OCI-LY7 (cell line): ENCODE measurements around the gene KDELR1. TPM values are rescaled to one million over a fixed set of nuclear protein-coding genes. Genes with fewer than 3 reads are reported as not detected.

Source experiments
- BruUV-seq: library from RNA; stranded (reverse); fragments of 400-500 nt; replicated peaks from 2 replicates; lab custom pipeline; 2021; lab: Mats Ljungman, UMichigan
- CTCF ChIA-PET: fragments of 300-600 bp; sonication (Branson Sonifier 250); formaldehyde crosslinking; loops from one replicate; lab custom pipeline; 2022; ENCODE audit warnings: antibody characterized with exemption; ENCODE audit not compliant: unreplicated experiment; lab: Charles Lee
- POLR2A ChIA-PET: fragments of 300-600 bp; sonication (Branson Sonifier 250); formaldehyde crosslinking; loops from one replicate; lab custom pipeline; 2022; ENCODE audit warnings: antibody characterized with exemption; lab: Charles Lee
- DNase-seq: peaks from one replicate; pipeline ENCODE4 v3.0.0-alpha.2; 2015; ENCODE audit warnings: low spot score
- H2AFZ ChIP-seq: fragments of 200-600 bp; sonication (generic), shearing (Covaris generic); 2 replicates; pipeline ENCODE4 v1.6.1; 2014; ENCODE audit warnings: mild to moderate bottlenecking, antibody characterized with exemption, low read length, moderate library complexity
- H3K27ac ChIP-seq: fragments of 200-600 bp; sonication (generic); 2 replicates; pipeline ENCODE4 v1.5.1; 2014; ENCODE audit warnings: mixed run types, low read depth, mild to moderate bottlenecking, moderate library complexity, low read length, inconsistent platforms; ENCODE audit not compliant: poor library complexity, severe bottlenecking
- H3K36me3 ChIP-seq: fragments of 200-600 bp; sonication (generic); 2 replicates; pipeline ENCODE4 v1.6.1; 2014; ENCODE audit warnings: mild to moderate bottlenecking, antibody characterized with exemption, low read length, moderate library complexity, mixed read lengths; ENCODE audit not compliant: insufficient read depth
- H3K4me1 ChIP-seq: fragments of 200-600 bp; sonication (generic); 2 replicates; pipeline ENCODE4 v1.5.1; 2014; ENCODE audit warnings: mild to moderate bottlenecking, low read length; ENCODE audit not compliant: insufficient read depth, poor library complexity, severe bottlenecking
- H3K4me2 ChIP-seq: fragments of 200-600 bp; sonication (generic); 2 replicates; pipeline ENCODE4 v1.6.1; 2014; ENCODE audit warnings: mild to moderate bottlenecking, low read length
- H3K4me3 ChIP-seq: fragments of 200-600 bp; sonication (generic); 2 replicates; pipeline ENCODE4 v1.5.1; 2014; ENCODE audit warnings: mild to moderate bottlenecking, low read depth, low read length; ENCODE audit not compliant: poor library complexity, severe bottlenecking
- H3K79me2 ChIP-seq: fragments of 200-600 bp; sonication (generic); 2 replicates; pipeline ENCODE4 v1.6.1; 2016; ENCODE audit warnings: low read depth, mild to moderate bottlenecking, low read length, moderate library complexity, mixed read lengths; ENCODE audit not compliant: insufficient read depth
- H3K9me2 ChIP-seq: fragments of 200-600 bp; sonication (generic); 2 replicates; pipeline ENCODE4 v1.6.1; 2016; ENCODE audit warnings: mild to moderate bottlenecking, low read length, mixed read lengths; ENCODE audit not compliant: insufficient read depth
- H3K9me3 ChIP-seq: fragments of 200-600 bp; sonication (generic); 2 replicates; pipeline ENCODE4 v1.6.1; 2014; ENCODE audit warnings: mild to moderate bottlenecking, mixed run types, low read length, mixed read lengths
- H4K20me1 ChIP-seq: fragments of 200-600 bp; sonication (generic); 2 replicates; pipeline ENCODE4 v1.6.1; 2014; ENCODE audit warnings: mild to moderate bottlenecking, antibody characterized with exemption, low read length, moderate library complexity, mixed read lengths; ENCODE audit not compliant: insufficient read depth
- EZH2phosphoT487 ChIP-seq: fragments of 200-600 bp; sonication (generic); IDR thresholded peaks from 2 replicates; pipeline ENCODE4 v1.6.1; 2018; ENCODE audit warnings: low read depth, borderline replicate concordance, mild to moderate bottlenecking, mixed run types, antibody characterized with exemption, low read length, moderate library complexity, mixed read lengths
- intact Hi-C: fragments of 100-400 bp; cut with micrococcal nuclease; formaldehyde crosslinking; loops from one replicate; pipeline ENCODE4 v1.10.0; 2022; ENCODE audit not compliant: unreplicated experiment
- total RNA-seq, 2 experiments: library from RNA; depleted of rRNA in 1 of 2; stranded (reverse); fragments of >200 nt in 1 of 2; shearing (Covaris generic) in 1 of 2; gene quantifications; 2 replicates each; pipeline ENCODE4 v1.2.3, GENCODE V29; 2014 to 2022
- TF ChIP-seq, protein P1 (sequence below): fragments of 200-600 bp; sonication (generic); conservative IDR thresholded peaks from 2 replicates; pipeline ENCODE4 v1.5.1; 2014; ENCODE audit warnings: mild to moderate bottlenecking, antibody characterized with exemption, low read length, moderate library complexity, mixed read lengths

Gene KDELR1
- total RNA-seq, 2 experiments from 2014 or later = 38.8 to 63.8 TPM

- Histone ChIP-seq H3K9me3 (no peaks in the 10 kb centered on the region), H3K9me2 (no peaks in the 10 kb centered on the region), H2AFZ (no peak overlapping the region), H3K4me3 (no peak overlapping the region), H4K20me1 (no peaks in the 10 kb centered on the region), H3K4me1 (peaks cover 7% of the 10 kb centered on the region), H3K79me2 (0 out of 2 replicates have a peak, but pooled peaks cover 3% of the 10 kb centered on the region), H3K36me3 (peaks cover 5% of the 10 kb centered on the region; the same call in 1 of the 2 replicates), H3K27ac (no peak overlapping the region), H3K4me2 (no peak overlapping the region)
- ChIA-PET CTCF (no interaction called here), POLR2A (interaction anchor here (0.6 kb wide), 1 partner anchor 25 kb away, joined by 4 read pairs; no protein-coding TSS in a partner anchor)
- no peak for DNase-seq
- TF ChIP-seq EZH2phosphoT487 = no peak
- TF ChIP-seq, protein P1, sequence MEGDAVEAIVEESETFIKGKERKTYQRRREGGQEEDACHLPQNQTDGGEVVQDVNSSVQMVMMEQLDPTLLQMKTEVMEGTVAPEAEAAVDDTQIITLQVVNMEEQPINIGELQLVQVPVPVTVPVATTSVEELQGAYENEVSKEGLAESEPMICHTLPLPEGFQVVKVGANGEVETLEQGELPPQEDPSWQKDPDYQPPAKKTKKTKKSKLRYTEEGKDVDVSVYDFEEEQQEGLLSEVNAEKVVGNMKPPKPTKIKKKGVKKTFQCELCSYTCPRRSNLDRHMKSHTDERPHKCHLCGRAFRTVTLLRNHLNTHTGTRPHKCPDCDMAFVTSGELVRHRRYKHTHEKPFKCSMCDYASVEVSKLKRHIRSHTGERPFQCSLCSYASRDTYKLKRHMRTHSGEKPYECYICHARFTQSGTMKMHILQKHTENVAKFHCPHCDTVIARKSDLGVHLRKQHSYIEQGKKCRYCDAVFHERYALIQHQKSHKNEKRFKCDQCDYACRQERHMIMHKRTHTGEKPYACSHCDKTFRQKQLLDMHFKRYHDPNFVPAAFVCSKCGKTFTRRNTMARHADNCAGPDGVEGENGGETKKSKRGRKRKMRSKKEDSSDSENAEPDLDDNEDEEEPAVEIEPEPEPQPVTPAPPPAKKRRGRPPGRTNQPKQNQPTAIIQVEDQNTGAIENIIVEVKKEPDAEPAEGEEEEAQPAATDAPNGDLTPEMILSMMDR = no peak
- intact Hi-C loops = no loop called here
- BruUV-seq = no TSS peak
Observed at GRCh38 chr19:48359123-48359522, 32.2 kb downstream of the KDELR1 start.

DNA sequence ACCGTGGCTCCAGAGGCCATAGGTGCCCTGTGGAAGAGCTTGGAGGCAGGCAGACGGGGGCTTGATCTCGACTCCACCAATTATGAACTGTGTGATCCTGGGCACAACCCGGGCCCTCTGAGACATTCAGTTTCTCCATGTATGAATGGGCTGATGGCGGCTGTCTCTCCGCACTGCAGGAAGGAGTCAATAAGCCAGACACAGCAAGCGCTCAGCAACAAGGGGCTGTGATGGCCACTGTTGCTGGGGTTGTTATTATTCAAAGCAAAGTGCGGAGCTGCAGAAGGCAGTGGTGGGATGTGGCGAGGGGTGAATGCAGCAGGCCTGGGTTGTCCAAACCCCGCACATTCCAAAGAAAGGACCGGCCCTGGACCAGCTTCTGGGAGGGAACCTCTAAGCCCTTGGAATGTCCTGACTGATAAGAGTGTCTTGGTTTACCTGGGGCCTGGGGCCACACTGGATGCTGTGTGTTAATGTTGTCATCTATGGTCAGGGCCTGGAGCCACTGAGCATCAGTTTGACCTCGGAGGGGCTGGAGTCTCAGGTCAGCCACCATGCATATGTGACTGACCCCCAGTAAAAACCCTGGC, 35.9 kb downstream of the KDELR1 start:
- intact Hi-C loops = no loop called here
- Histone ChIP-seq H3K4me1 (no peaks in the 10 kb centered on the region), H3K9me2 (no peaks in the 10 kb centered on the region), H3K79me2 (no peaks in the 10 kb centered on the region), H3K4me2 (no peak overlapping the region), H4K20me1 (no peaks in the 10 kb centered on the region), H3K4me3 (no peak overlapping the region), H3K36me3 (no peaks in the 10 kb centered on the region), H2AFZ (no peak overlapping the region), H3K9me3 (no peaks in the 10 kb centered on the region), H3K27ac (no peak overlapping the region)
- CTCF ChIA-PET = no interaction called here
- POLR2A ChIA-PET = no interaction called here
- BruUV-seq = no TSS peak
- no peak for DNase-seq
- TF ChIP-seq, protein P1 = no peak
- no peak for TF ChIP-seq EZH2phosphoT487

GRCh38 chr19:48354332-48354992, 36.9 kb downstream of the KDELR1 start:
- intact Hi-C loops = no loop called here
- no peak for DNase-seq
- Histone ChIP-seq H3K4me2 (no peak overlapping the region), H3K27ac (no peak overlapping the region), H3K79me2 (no peaks in the 10 kb centered on the region), H3K4me3 (no peak overlapping the region), H3K36me3 (no peaks in the 10 kb centered on the region), H2AFZ (no peak overlapping the region), H3K4me1 (no peaks in the 10 kb centered on the region), H4K20me1 (no peaks in the 10 kb centered on the region), H3K9me2 (no peaks in the 10 kb centered on the region), H3K9me3 (no peaks in the 10 kb centered on the region)
- CTCF ChIA-PET = interaction anchor here (0.9 kb wide), 1 partner anchor 9 kb away, joined by 4 read pairs; the partner anchor contains the start of gene TMEM143
- TF ChIP-seq, protein P1 = no peak
- TF ChIP-seq EZH2phosphoT487 = no peak
- POLR2A ChIA-PET = no interaction called here
- BruUV-seq = no TSS peak
